Stimulated activated CD8-positive, alpha-beta memory T cell treated with anti-CD3 and anti-CD28 coated beads, Interleukin-7, amount 100 ng/mL, for 24 hours (primary cell): ENCODE data around the gene TOE1.
"Not testable (repeated sequence)": the region's sequence is repeated elsewhere in the genome, so short reads cannot be mapped to it uniquely, and the experiment has no call there.

Source experiments
- DNase-seq: peaks from one replicate; pipeline ENCODE4 v3.0.0-alpha.2; 2020; ENCODE audit warnings: low read depth

TOE1 gene

GRCh38 chr1:45339789-45340558 lies at the start of gene TOE1, which contains the start of gene MUTYH:
TSS of gene TOE1 (plus strand) at chr1:45340170. CDS start at chr1:45340253, 83 bp downstream.
TSS of gene MUTYH (minus strand) at chr1:45340440. CDS start at chr1:45334505, 5,935 bp downstream.
- DNase-seq = peak; percentile 88

GRCh38 chr1:45291002-45291401 lies 49.0 kb upstream of the TOE1 start:
- DNase-seq = not testable (repeated sequence)

- DNase-seq = no peak
Measured at GRCh38 chr1:45291716-45292115, 48.3 kb upstream of the TOE1 start.

GRCh38 chr1:45297666-45298356 lies 42.2 kb upstream of the TOE1 start:
- DNase-seq = no peak

GRCh38 chr1:45299296-45299695 lies 40.7 kb upstream of the TOE1 start:
- DNase-seq = no peak

GRCh38 chr1:45299981-45300668 lies 39.8 kb upstream of the TOE1 start:
- DNase-seq = no peak

- DNase-seq = no peak
Measured at GRCh38 chr1:45300669-45300997, 39.3 kb upstream of the TOE1 start.

- DNase-seq = no peak
Measured at GRCh38 chr1:45302505-45303150, 37.3 kb upstream of the TOE1 start.

- peak; percentile 95 for DNase-seq
Measured at GRCh38 chr1:45303520-45304310, 36.3 kb upstream of the TOE1 start.

GRCh38 chr1:45304311-45305081 lies 35.5 kb upstream of the TOE1 start:
- no peak for DNase-seq

GRCh38 chr1:45305231-45305630 lies 34.7 kb upstream of the TOE1 start:
- DNase-seq = no peak

GRCh38 chr1:45306319-45306718 lies 33.7 kb upstream of the TOE1 start:
- DNase-seq = no peak

GRCh38 chr1:45306905-45307304 lies 33.1 kb upstream of the TOE1 start:
- no peak for DNase-seq

GRCh38 chr1:45314266-45314665 lies 25.7 kb upstream of the TOE1 start:
- DNase-seq = no peak

GRCh38 chr1:45317166-45317565 lies 22.8 kb upstream of the TOE1 start:
- DNase-seq = no peak

- no peak for DNase-seq
Measured at GRCh38 chr1:45319761-45320160, 20.2 kb upstream of the TOE1 start.

GRCh38 chr1:45321444-45321843 lies 18.5 kb upstream of the TOE1 start:
- no peak for DNase-seq

- no peak for DNase-seq
Measured at GRCh38 chr1:45322486-45323040, 17.4 kb upstream of the TOE1 start.

- DNase-seq = no peak
Measured at GRCh38 chr1:45325851-45326506, 14.0 kb upstream of the TOE1 start.
